Measurements from ENCODE around the gene ZNF578. TPM values are rescaled to one million over a fixed set of nuclear protein-coding genes. Genes with fewer than 3 reads are reported as not detected.
"Not testable (repeated sequence)": the region's sequence is repeated elsewhere in the genome, so short reads cannot be mapped to it uniquely, and the experiment has no call there.

ZNF578 gene
- total and polyA plus RNA-seq, 2 experiments from 2014 or later, result 1.3 to 2.2 TPM

- Histone ChIP-seq H3K27ac (no peak overlapping the region), H3K4me1 (ENCODE audit: insufficient read depth) (no peaks in the 10 kb centered on the region), H4K20me1 (ENCODE audit: insufficient read depth) (no peaks in the 10 kb centered on the region), H3F3A (ENCODE audit: insufficient read depth) (peaks cover 11% of the 10 kb centered on the region; the same call in 1 of the 2 replicates), H2AFZ (no peak overlapping the region), H3K9ac (no peak overlapping the region), H3K27me3 (replicated peaks; ENCODE audit: insufficient read depth) (no peaks in the 10 kb centered on the region), H3K9me3 (ENCODE audit: low read depth) (peaks cover 18% of the 10 kb centered on the region), H3K4me2 (ENCODE audit: unreplicated experiment) (no peak overlapping the region), H3K79me2 (ENCODE audit: insufficient read depth) (no peaks in the 10 kb centered on the region), H3K36me3 (ENCODE audit: low read depth) (peaks cover 43% of the 10 kb centered on the region), H3K9me2 (ENCODE audit: insufficient read depth) (no peaks in the 10 kb centered on the region), H3K4me3 (no peak overlapping the region)
- in situ Hi-C loops (cut with MboI), result no loop called here
- 96 to 97% methylated on average over 14 to 16 of the region's 16 CpGs for WGBS, 2 experiments (ENCODE audit: low coverage in 1 of 2, low lambda C conversion rate in 2 of 2, missing lambda C conversion rate in 2 of 2)
- no peak for DNase-seq
- TF ChIP-seq EZH2phosphoT487 (IDR thresholded peaks at IDR 0.05; ENCODE audit: insufficient read depth, low read depth) (no peak), EZH2 (IDR thresholded peaks at IDR 0.05; ENCODE audit: insufficient read depth, poor library complexity, severe bottlenecking) (no peak)
Observed at GRCh38 chr19:52557231-52557995, 104.1 kb downstream of the ZNF578 start.

DNA sequence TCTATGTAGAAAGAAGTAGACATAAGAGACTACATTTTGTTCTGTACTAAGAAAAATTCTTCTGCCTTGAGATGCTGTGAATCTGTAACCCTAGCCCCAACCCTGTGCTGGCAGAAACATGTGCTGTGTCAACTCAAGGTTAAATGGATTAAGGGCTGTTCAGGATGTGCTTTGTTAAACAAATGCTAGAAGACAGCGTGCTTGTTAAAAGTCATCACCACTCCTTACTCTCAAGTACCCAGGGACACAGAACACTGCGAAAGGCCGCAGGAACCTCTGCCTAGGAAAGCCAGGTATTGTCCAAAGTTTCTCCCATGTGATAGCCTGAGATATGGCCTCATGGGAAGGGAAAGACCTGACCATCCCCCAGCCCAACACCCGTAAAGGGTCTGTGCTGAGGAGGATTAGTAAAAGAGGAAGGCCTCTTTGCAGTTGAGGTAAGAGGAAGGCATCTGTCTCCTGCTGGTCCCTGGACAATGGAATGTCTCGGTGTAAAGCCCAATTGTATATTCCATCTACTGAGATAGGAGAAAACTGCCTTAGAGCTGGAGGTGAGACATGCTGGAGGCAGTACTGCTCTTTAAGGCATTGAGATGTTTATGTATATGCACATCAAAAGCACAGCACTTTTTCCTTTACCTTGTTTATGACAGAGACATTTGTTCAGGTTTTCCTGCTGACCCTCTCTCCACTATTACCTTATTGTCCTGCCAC lies 105.5 kb downstream of the ZNF578 start:
- H3K27ac ChIP-seq; H3K27me3 ChIP-seq (replicated peaks; ENCODE audit: insufficient read depth); H4K20me1 ChIP-seq (ENCODE audit: insufficient read depth); H3K4me1 ChIP-seq (ENCODE audit: insufficient read depth); H2AFZ ChIP-seq; H3K79me2 ChIP-seq (ENCODE audit: insufficient read depth); in situ Hi-C loops (cut with MboI); H3K9ac ChIP-seq; H3K9me2 ChIP-seq (ENCODE audit: insufficient read depth); DNase-seq; H3K4me3 ChIP-seq; H3K4me2 ChIP-seq (ENCODE audit: unreplicated experiment): not testable (repeated sequence)
- peaks cover 17% of the 10 kb centered on the region for H3K9me3 ChIP-seq (ENCODE audit: low read depth)
- H3F3A ChIP-seq (ENCODE audit: insufficient read depth), result peaks cover 10% of the 10 kb centered on the region; the same call in 1 of the 2 replicates
- H3K36me3 ChIP-seq (ENCODE audit: low read depth), result peaks cover 36% of the 10 kb centered on the region
- WGBS, 2 experiments (ENCODE audit: low coverage in 1 of 2, low lambda C conversion rate in 2 of 2, missing lambda C conversion rate in 2 of 2), result 71 to 72% methylated on average over 5 of the region's 5 CpGs

DNA sequence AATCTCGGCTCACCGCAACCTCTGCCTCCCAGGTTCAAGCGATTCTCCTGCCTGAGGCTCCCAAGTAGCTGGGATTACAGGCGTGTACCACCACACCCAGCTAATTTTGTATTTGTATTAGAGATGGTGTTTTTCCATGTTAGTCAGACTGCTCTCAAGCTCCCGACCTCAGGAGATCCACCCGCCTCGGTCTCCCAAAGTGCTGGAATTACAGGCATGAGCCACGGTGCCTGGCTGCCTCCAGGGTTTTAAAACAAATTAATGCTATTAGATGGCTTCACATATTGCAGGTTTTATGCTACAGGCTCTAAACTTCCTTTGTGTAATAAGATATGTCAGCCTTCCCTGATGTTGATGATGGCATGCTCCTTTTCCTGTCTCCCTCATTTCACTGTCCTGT lies 108.3 kb downstream of the ZNF578 start:
- H2AFZ ChIP-seq; H3K4me2 ChIP-seq (ENCODE audit: unreplicated experiment); in situ Hi-C loops (cut with MboI); H3K4me1 ChIP-seq (ENCODE audit: insufficient read depth); H4K20me1 ChIP-seq (ENCODE audit: insufficient read depth); H3K9ac ChIP-seq; H3K27ac ChIP-seq; H3K79me2 ChIP-seq (ENCODE audit: insufficient read depth); H3K9me2 ChIP-seq (ENCODE audit: insufficient read depth); H3K27me3 ChIP-seq (replicated peaks; ENCODE audit: insufficient read depth); H3K9me3 ChIP-seq (ENCODE audit: low read depth); H3F3A ChIP-seq (ENCODE audit: insufficient read depth); DNase-seq; H3K4me3 ChIP-seq: not testable (repeated sequence)
- WGBS, 2 experiments (ENCODE audit: low coverage in 1 of 2, low lambda C conversion rate in 2 of 2, missing lambda C conversion rate in 2 of 2), result 97% methylated on average over 8 of the region's 8 CpGs
- H3K36me3 ChIP-seq (ENCODE audit: low read depth), result peaks cover 25% of the 10 kb centered on the region; the same call in 1 of the 2 replicates

Other genes starting within 250 kb of the ZNF578 start
- gene ZNF766, start 184.0 kb upstream of the ZNF578 start, total RNA-seq (2014; rRNA removed; shearing (Covaris generic)), result 9.5 and 9.7 TPM in 2 replicates
- 16.8 and 18.5 TPM in 2 replicates for gene ZNF766, start 184.0 kb upstream of the ZNF578 start, polyA plus RNA-seq (2016; fragmentation: Nextera tagmentation; extraction: Ambion mirVana)
- gene ZNF480, start 156.4 kb upstream of the ZNF578 start, total RNA-seq (2014; rRNA removed; shearing (Covaris generic)), result 3.8 and 5.3 TPM in 2 replicates
- 6.6 and 7.3 TPM in 2 replicates for gene ZNF480, start 156.4 kb upstream of the ZNF578 start, polyA plus RNA-seq (2016; fragmentation: Nextera tagmentation; extraction: Ambion mirVana)
- 2.8 and 3.5 TPM in 2 replicates for gene ZNF610, start 117.3 kb upstream of the ZNF578 start, total RNA-seq (2014; rRNA removed; shearing (Covaris generic))
- gene ZNF610, start 117.3 kb upstream of the ZNF578 start, polyA plus RNA-seq (2016; fragmentation: Nextera tagmentation; extraction: Ambion mirVana), result 3.9 and 6.0 TPM in 2 replicates
- 22.0 and 34.8 TPM in 2 replicates for gene ZNF880, start 83.6 kb upstream of the ZNF578 start, total RNA-seq (2014; rRNA removed; shearing (Covaris generic))
- gene ZNF880, start 83.6 kb upstream of the ZNF578 start, polyA plus RNA-seq (2016; fragmentation: Nextera tagmentation; extraction: Ambion mirVana), result 30.7 and 32.5 TPM in 2 replicates
- 14.9 and 22.5 TPM in 2 replicates for gene ZNF528, start 55.7 kb upstream of the ZNF578 start, total RNA-seq (2014; rRNA removed; shearing (Covaris generic))
- gene ZNF528, start 55.7 kb upstream of the ZNF578 start, polyA plus RNA-seq (2016; fragmentation: Nextera tagmentation; extraction: Ambion mirVana), result 19.2 and 24.2 TPM in 2 replicates
- gene ZNF534, start 24.4 kb upstream of the ZNF578 start, total RNA-seq (2014; rRNA removed; shearing (Covaris generic)), result 0.25 TPM in 1 of 2 replicates, not detected in the other
- 0.16 and 0.20 TPM in 2 replicates for gene ZNF534, start 24.4 kb upstream of the ZNF578 start, polyA plus RNA-seq (2016; fragmentation: Nextera tagmentation; extraction: Ambion mirVana)
- 7.9 and 14.5 TPM in 2 replicates for gene ZNF808, start 74.1 kb downstream of the ZNF578 start, total RNA-seq (2014; rRNA removed; shearing (Covaris generic))
- 2.2 and 2.9 TPM in 2 replicates for gene ZNF808, start 74.1 kb downstream of the ZNF578 start, polyA plus RNA-seq (2016; fragmentation: Nextera tagmentation; extraction: Ambion mirVana)
- 6.7 and 12.6 TPM in 2 replicates for gene ZNF701, start 116.7 kb downstream of the ZNF578 start, total RNA-seq (2014; rRNA removed; shearing (Covaris generic))
- 5.5 and 6.7 TPM in 2 replicates for gene ZNF701, start 116.7 kb downstream of the ZNF578 start, polyA plus RNA-seq (2016; fragmentation: Nextera tagmentation; extraction: Ambion mirVana)
- 29.1 and 55.8 TPM in 2 replicates for gene ZNF83, start 184.8 kb downstream of the ZNF578 start, total RNA-seq (2014; rRNA removed; shearing (Covaris generic))
- 24.7 and 27.9 TPM in 2 replicates for gene ZNF83, start 184.8 kb downstream of the ZNF578 start, polyA plus RNA-seq (2016; fragmentation: Nextera tagmentation; extraction: Ambion mirVana)

Measured in GM23248 (cell line).